Ishikawa (cell line): ENCODE data around the gene CIAO3.
A peak's percentile ranks its signal among the peaks of the same experiment; 100 is the strongest.

Experiments used
- EGR1 ChIP-seq: IDR thresholded peaks from 2 replicates; pipeline ENCODE4 v1.6.1; 2012
- EP300 ChIP-seq: IDR thresholded peaks from 2 replicates; pipeline ENCODE4 v1.6.1; 2012; ENCODE audit warnings: borderline replicate concordance
- MAX ChIP-seq: IDR thresholded peaks from 2 replicates; pipeline ENCODE4 v1.6.1; 2012
- TCF12 ChIP-seq: IDR thresholded peaks from 2 replicates; pipeline ENCODE4 v1.6.1; 2012; ENCODE audit warnings: low read depth
- TEAD4 ChIP-seq: IDR thresholded peaks from 2 replicates; pipeline ENCODE4 v1.6.1; 2012
- YY1 ChIP-seq: IDR thresholded peaks from 2 replicates; pipeline ENCODE4 v1.6.1; 2012; ENCODE audit warnings: low read depth

- TF ChIP-seq EGR1 (no peak), MAX (peak; percentile 49; the same call in 1 of the 2 replicates), YY1 (no peak), TEAD4 (no peak), EP300 (no peak), TCF12 (no peak)
Observed at GRCh38 chr16:787321-787966, 46.6 kb upstream of the CIAO3 start.
